GM23338 (cell line): ENCODE results near the gene DOK1. TPM values are rescaled to one million over a fixed set of nuclear protein-coding genes. Genes with fewer than 3 reads are reported as not detected.
A peak's percentile ranks its signal among the peaks of the same experiment; 100 is the strongest.

Experiments used
- ATAC-seq: fragments of 200-7000 bp; cut with Tn5 transposase; 3 replicates; pipeline ENCODE4 v1.9.1; 2020
- DNase-seq: peaks from one replicate; pipeline ENCODE4 v3.0.0-alpha.2; 2015; ENCODE audit warnings: low spot score
- H2AFZ ChIP-seq: fragments of 200-600 bp; sonication (generic); 2 replicates; pipeline ENCODE4 v1.8.0; 2016; ENCODE audit warnings: antibody characterized with exemption, mild to moderate bottlenecking, moderate library complexity
- H3F3A ChIP-seq: fragments of 200-600 bp; sonication (generic); replicated peaks from 2 replicates; pipeline ENCODE4 v1.8.0; 2017; ENCODE audit warnings: antibody characterized with exemption, mixed run types, low read depth
- H3K27ac ChIP-seq: fragments of 200-600 bp; sonication (generic); 2 replicates; pipeline ENCODE4 v1.6.1; 2016; ENCODE audit warnings: low read depth
- H3K27me3 ChIP-seq: fragments of 200-600 bp; sonication (generic); 2 replicates; pipeline ENCODE4 v1.8.0; 2016; ENCODE audit warnings: mild to moderate bottlenecking, mixed run types, moderate library complexity; ENCODE audit not compliant: insufficient read depth
- H3K36me3 ChIP-seq: fragments of 200-600 bp; sonication (generic); 2 replicates; pipeline ENCODE4 v1.8.0; 2016; ENCODE audit warnings: mild to moderate bottlenecking; ENCODE audit not compliant: insufficient read depth
- H3K4me1 ChIP-seq: fragments of 200-600 bp; sonication (generic); 2 replicates; pipeline ENCODE4 v1.8.0; 2016; ENCODE audit warnings: mild to moderate bottlenecking, moderate library complexity; ENCODE audit not compliant: insufficient read depth
- H3K4me2 ChIP-seq: fragments of 200-600 bp; sonication (generic); 2 replicates; pipeline ENCODE4 v1.7.1; 2017; ENCODE audit warnings: mixed run types
- H3K4me3 ChIP-seq: fragments of 200-600 bp; sonication (generic); 2 replicates; pipeline ENCODE4 v1.6.1; 2016; ENCODE audit warnings: mixed run types
- H3K79me2 ChIP-seq: fragments of 200-600 bp; sonication (generic); replicated peaks from 2 replicates; pipeline ENCODE4 v1.8.0; 2017; ENCODE audit warnings: mild to moderate bottlenecking; ENCODE audit not compliant: insufficient read depth
- H3K9me2 ChIP-seq: fragments of 200-600 bp; sonication (generic); 2 replicates; pipeline ENCODE4 v1.8.0; 2017; ENCODE audit not compliant: insufficient read depth
- H4K20me1 ChIP-seq: fragments of 200-600 bp; sonication (generic); replicated peaks from 2 replicates; pipeline ENCODE4 v1.8.0; 2017; ENCODE audit warnings: mild to moderate bottlenecking; ENCODE audit not compliant: insufficient read depth
- H3K27ac Mint-ChIP-seq: 2 replicates; pipeline ENCODE4 v1.8.0; 2020; ENCODE audit warnings: inconsistent platforms, mild to moderate bottlenecking, moderate library complexity, mixed read lengths
- H3K27me3 Mint-ChIP-seq: 3 replicates; pipeline ENCODE4 v1.8.0; 2022; ENCODE audit warnings: low read depth, mild to moderate bottlenecking, moderate library complexity, mixed read lengths, inconsistent platforms; ENCODE audit not compliant: insufficient read depth, poor library complexity
- H3K36me3 Mint-ChIP-seq: 3 replicates; pipeline ENCODE4 v1.8.0; 2021; ENCODE audit warnings: low read depth, mild to moderate bottlenecking, inconsistent platforms, moderate library complexity, mixed read lengths
- H3K4me1 Mint-ChIP-seq: 3 replicates; pipeline ENCODE4 v1.8.0; 2020; ENCODE audit warnings: mild to moderate bottlenecking, inconsistent platforms, mixed read lengths
- H3K4me3 Mint-ChIP-seq: 3 replicates; pipeline ENCODE4 v1.8.0; 2021; ENCODE audit warnings: moderate library complexity, mild to moderate bottlenecking, inconsistent platforms, mixed read lengths
- H3K9me3 Mint-ChIP-seq: 3 replicates; pipeline ENCODE4 v1.8.0; 2020; ENCODE audit warnings: moderate library complexity, mild to moderate bottlenecking, inconsistent platforms, mixed read lengths
- EZH2 ChIP-seq: fragments of 200-600 bp; sonication (generic); IDR thresholded peaks from one replicate; pipeline ENCODE4 v1.8.0; 2017; ENCODE audit warnings: antibody characterized with exemption, mild to moderate bottlenecking, low read depth; ENCODE audit not compliant: unreplicated experiment
- EZH2phosphoT487 ChIP-seq: fragments of 200-600 bp; sonication (generic); IDR thresholded peaks from one replicate; pipeline ENCODE4 v1.8.1; 2018; ENCODE audit warnings: antibody characterized with exemption; ENCODE audit not compliant: unreplicated experiment
- ZNF331 ChIP-seq: fragments of 250-450 bp; sonication (Bioruptor Pico); IDR thresholded peaks from 2 replicates; pipeline ENCODE4 v1.5.0; 2020; ENCODE audit warnings: low read depth, mild to moderate bottlenecking, moderate library complexity
- polyA plus RNA-seq: library from polyadenylated mRNA; unstranded; fragments of >200 nt; fragmentation: Nextera tagmentation; extraction: Ambion mirVana; gene quantifications from 2 replicates; pipeline ENCODE4 v1.2.1, GENCODE V29; 2016
- total RNA-seq: library from RNA; depleted of rRNA; stranded (reverse); fragments of >200 nt; shearing (Covaris generic); gene quantifications from 2 replicates; pipeline ENCODE4 v1.2.3, GENCODE V29; 2014
- TF ChIP-seq, protein P1 (sequence below), 2 experiments: fragments of 200-600 bp in 1 of 2; sonication (generic) in 1 of 2; conservative IDR thresholded peaks; 2 replicates each; pipeline versions ENCODE4 v1.5.1 to v1.6.1; 2016 to 2017; ENCODE audit warnings: antibody characterized with exemption in 2 of 2, low read depth in 2 of 2, mild to moderate bottlenecking in 2 of 2, moderate library complexity in 1 of 2
- TF ChIP-seq, protein P2 (sequence below): fragments of 250-450 bp; sonication (Bioruptor Pico); IDR thresholded peaks from 2 replicates; pipeline ENCODE4 v1.5.0; 2020; ENCODE audit warnings: mild to moderate bottlenecking, moderate library complexity
- TF ChIP-seq, protein P3 (sequence below): IDR thresholded peaks from one replicate; pipeline ENCODE4 v1.6.1; 2018; ENCODE audit warnings: antibody characterized with exemption; ENCODE audit not compliant: unreplicated experiment
- TF ChIP-seq, protein P4 (sequence below): IDR thresholded peaks from 2 replicates; pipeline ENCODE4 v1.6.1; 2016; ENCODE audit warnings: antibody characterized with exemption

The DOK1 gene
- total and polyA plus RNA-seq, 2 experiments from 2014 or later = 3.9 to 15.5 TPM

DNA sequence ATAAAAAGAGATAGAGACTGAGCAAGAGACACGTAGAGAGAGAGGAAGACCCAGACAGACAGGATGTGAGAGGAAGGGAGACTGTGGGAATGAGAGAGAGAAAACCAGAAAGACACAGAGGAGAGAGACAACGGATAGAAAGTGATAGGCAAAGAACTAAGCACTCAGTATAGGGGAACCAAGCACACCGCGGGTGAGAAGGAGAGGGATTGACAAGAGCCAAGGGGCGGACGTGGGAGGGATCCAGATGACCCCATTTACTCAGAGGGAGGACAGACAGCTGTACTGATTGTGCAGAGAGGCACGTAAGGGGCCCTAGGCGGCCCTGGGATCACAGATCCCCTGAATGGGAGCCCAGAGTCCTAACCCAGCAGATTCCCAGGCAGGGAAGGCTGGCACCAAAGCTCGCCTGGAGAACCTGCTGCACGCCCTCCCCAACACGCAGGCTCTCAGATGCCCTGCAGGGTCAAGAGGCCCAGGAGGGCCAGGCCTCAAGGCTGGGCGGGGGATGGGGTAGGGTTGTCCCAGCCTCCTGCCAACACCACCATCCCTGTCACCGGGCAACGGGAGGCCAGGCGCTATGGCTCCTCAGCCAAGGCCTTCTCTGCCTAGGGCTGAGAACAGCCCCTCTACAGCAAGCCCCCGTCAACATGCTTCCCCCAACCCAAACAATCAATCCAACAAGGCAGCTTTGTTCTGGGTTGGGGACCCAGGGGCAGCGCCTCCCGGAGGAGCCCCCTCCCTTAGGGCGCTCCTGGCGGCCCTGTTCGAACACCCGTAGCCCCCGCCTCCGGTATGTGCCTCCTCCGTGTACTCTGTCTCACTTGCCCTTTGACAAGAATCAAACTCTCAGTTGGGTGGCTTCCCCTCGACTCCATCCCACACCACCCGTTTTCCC lies 1.4 kb upstream of the DOK1 start:
- peak; percentile 9 for ATAC-seq
- Histone ChIP-seq H3K79me2 (no peaks in the 10 kb centered on the region), H3K36me3 (no peaks in the 10 kb centered on the region), H3F3A (peaks cover 3% of the 10 kb centered on the region), H3K4me3 (peak overlapping the region; percentile 93), H4K20me1 (no peaks in the 10 kb centered on the region; the same call in 1 of the 2 replicates), H2AFZ (peak overlapping the region; percentile 99), H3K27me3 (peaks cover 92% of the 10 kb centered on the region), H3K4me1 (peaks cover 19% of the 10 kb centered on the region), H3K4me2 (peak overlapping the region; percentile 96), H3K9me2 (no peaks in the 10 kb centered on the region), H3K27ac (0 out of 2 replicates have a peak overlapping the region, but pooled peaks have one; percentile 72)
- H3K27me3 Mint-ChIP-seq = peaks cover 79% of the 10 kb centered on the region
- H3K36me3 Mint-ChIP-seq = peaks cover 4% of the 10 kb centered on the region; the same call in 1 of the 3 replicates
- peak overlapping the region; percentile 83 for H3K4me3 Mint-ChIP-seq
- H3K27ac Mint-ChIP-seq = peak overlapping the region; percentile 54; the same call in 1 of the 2 replicates
- peak; percentile 59 for DNase-seq
- peaks cover 23% of the 10 kb centered on the region for H3K4me1 Mint-ChIP-seq
- TF ChIP-seq, protein P1, sequence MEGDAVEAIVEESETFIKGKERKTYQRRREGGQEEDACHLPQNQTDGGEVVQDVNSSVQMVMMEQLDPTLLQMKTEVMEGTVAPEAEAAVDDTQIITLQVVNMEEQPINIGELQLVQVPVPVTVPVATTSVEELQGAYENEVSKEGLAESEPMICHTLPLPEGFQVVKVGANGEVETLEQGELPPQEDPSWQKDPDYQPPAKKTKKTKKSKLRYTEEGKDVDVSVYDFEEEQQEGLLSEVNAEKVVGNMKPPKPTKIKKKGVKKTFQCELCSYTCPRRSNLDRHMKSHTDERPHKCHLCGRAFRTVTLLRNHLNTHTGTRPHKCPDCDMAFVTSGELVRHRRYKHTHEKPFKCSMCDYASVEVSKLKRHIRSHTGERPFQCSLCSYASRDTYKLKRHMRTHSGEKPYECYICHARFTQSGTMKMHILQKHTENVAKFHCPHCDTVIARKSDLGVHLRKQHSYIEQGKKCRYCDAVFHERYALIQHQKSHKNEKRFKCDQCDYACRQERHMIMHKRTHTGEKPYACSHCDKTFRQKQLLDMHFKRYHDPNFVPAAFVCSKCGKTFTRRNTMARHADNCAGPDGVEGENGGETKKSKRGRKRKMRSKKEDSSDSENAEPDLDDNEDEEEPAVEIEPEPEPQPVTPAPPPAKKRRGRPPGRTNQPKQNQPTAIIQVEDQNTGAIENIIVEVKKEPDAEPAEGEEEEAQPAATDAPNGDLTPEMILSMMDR (conservative IDR thresholded peaks at IDR 0.05; ENCODE audit: low read depth in 2 of 2) = no peak
- TF ChIP-seq, protein P2, sequence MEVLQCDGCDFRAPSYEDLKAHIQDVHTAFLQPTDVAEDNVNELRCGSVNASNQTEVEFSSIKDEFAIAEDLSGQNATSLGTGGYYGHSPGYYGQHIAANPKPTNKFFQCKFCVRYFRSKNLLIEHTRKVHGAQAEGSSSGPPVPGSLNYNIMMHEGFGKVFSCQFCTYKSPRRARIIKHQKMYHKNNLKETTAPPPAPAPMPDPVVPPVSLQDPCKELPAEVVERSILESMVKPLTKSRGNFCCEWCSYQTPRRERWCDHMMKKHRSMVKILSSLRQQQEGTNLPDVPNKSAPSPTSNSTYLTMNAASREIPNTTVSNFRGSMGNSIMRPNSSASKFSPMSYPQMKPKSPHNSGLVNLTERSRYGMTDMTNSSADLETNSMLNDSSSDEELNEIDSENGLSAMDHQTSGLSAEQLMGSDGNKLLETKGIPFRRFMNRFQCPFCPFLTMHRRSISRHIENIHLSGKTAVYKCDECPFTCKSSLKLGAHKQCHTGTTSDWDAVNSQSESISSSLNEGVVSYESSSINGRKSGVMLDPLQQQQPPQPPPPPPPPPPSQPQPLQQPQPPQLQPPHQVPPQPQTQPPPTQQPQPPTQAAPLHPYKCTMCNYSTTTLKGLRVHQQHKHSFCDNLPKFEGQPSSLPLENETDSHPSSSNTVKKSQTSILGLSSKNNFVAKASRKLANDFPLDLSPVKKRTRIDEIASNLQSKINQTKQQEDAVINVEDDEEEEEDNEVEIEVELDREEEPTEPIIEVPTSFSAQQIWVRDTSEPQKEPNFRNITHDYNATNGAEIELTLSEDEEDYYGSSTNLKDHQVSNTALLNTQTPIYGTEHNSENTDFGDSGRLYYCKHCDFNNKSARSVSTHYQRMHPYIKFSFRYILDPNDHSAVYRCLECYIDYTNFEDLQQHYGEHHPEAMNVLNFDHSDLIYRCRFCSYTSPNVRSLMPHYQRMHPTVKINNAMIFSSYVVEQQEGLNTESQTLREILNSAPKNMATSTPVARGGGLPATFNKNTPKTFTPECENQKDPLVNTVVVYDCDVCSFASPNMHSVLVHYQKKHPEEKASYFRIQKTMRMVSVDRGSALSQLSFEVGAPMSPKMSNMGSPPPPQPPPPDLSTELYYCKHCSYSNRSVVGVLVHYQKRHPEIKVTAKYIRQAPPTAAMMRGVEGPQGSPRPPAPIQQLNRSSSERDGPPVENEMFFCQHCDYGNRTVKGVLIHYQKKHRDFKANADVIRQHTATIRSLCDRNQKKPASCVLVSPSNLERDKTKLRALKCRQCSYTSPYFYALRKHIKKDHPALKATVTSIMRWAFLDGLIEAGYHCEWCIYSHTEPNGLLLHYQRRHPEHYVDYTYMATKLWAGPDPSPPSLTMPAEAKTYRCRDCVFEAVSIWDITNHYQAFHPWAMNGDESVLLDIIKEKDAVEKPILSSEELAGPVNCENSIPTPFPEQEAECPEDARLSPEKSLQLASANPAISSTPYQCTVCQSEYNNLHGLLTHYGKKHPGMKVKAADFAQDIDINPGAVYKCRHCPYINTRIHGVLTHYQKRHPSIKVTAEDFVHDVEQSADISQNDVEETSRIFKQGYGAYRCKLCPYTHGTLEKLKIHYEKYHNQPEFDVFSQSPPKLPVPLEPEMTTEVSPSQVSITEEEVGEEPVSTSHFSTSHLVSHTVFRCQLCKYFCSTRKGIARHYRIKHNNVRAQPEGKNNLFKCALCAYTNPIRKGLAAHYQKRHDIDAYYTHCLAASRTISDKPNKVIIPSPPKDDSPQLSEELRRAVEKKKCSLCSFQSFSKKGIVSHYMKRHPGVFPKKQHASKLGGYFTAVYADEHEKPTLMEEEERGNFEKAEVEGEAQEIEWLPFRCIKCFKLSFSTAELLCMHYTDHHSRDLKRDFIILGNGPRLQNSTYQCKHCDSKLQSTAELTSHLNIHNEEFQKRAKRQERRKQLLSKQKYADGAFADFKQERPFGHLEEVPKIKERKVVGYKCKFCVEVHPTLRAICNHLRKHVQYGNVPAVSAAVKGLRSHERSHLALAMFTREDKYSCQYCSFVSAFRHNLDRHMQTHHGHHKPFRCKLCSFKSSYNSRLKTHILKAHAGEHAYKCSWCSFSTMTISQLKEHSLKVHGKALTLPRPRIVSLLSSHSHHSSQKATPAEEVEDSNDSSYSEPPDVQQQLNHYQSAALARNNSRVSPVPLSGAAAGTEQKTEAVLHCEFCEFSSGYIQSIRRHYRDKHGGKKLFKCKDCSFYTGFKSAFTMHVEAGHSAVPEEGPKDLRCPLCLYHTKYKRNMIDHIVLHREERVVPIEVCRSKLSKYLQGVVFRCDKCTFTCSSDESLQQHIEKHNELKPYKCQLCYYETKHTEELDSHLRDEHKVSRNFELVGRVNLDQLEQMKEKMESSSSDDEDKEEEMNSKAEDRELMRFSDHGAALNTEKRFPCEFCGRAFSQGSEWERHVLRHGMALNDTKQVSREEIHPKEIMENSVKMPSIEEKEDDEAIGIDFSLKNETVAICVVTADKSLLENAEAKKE = no peak
- TF ChIP-seq, protein P3, sequence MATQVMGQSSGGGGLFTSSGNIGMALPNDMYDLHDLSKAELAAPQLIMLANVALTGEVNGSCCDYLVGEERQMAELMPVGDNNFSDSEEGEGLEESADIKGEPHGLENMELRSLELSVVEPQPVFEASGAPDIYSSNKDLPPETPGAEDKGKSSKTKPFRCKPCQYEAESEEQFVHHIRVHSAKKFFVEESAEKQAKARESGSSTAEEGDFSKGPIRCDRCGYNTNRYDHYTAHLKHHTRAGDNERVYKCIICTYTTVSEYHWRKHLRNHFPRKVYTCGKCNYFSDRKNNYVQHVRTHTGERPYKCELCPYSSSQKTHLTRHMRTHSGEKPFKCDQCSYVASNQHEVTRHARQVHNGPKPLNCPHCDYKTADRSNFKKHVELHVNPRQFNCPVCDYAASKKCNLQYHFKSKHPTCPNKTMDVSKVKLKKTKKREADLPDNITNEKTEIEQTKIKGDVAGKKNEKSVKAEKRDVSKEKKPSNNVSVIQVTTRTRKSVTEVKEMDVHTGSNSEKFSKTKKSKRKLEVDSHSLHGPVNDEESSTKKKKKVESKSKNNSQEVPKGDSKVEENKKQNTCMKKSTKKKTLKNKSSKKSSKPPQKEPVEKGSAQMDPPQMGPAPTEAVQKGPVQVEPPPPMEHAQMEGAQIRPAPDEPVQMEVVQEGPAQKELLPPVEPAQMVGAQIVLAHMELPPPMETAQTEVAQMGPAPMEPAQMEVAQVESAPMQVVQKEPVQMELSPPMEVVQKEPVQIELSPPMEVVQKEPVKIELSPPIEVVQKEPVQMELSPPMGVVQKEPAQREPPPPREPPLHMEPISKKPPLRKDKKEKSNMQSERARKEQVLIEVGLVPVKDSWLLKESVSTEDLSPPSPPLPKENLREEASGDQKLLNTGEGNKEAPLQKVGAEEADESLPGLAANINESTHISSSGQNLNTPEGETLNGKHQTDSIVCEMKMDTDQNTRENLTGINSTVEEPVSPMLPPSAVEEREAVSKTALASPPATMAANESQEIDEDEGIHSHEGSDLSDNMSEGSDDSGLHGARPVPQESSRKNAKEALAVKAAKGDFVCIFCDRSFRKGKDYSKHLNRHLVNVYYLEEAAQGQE = no peak
- TF ChIP-seq ZNF331 (no peak), EZH2 (no peak), EZH2phosphoT487 (no peak)
- TF ChIP-seq, protein P4, sequence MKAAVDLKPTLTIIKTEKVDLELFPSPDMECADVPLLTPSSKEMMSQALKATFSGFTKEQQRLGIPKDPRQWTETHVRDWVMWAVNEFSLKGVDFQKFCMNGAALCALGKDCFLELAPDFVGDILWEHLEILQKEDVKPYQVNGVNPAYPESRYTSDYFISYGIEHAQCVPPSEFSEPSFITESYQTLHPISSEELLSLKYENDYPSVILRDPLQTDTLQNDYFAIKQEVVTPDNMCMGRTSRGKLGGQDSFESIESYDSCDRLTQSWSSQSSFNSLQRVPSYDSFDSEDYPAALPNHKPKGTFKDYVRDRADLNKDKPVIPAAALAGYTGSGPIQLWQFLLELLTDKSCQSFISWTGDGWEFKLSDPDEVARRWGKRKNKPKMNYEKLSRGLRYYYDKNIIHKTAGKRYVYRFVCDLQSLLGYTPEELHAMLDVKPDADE = no peak
- H3K9me3 Mint-ChIP-seq = peaks cover 3% of the 10 kb centered on the region; the same call in 1 of the 3 replicates
